Stimulated activated CD4-positive, alpha-beta T cell treated with anti-CD3 and anti-CD28 coated beads, TNF-alpha, amount 100 ng/mL, for 48 hours (primary cell): ENCODE measurements around the gene MORF4L2.

Experiments used
- DNase-seq, 3 donors: peaks; one replicate each; pipeline ENCODE4 v3.0.0-alpha.2; 2020; ENCODE audit warnings: low read depth in 3 of 3

MORF4L2 gene

GRCh38 chrX:103635436-103635835 is 51.1 kb downstream of the MORF4L2 start:
- no peak for DNase-seq

- DNase-seq, result no peak
Measured at GRCh38 chrX:103631145-103631544, 55.4 kb downstream of the MORF4L2 start.

- no peak for DNase-seq
Measured at GRCh38 chrX:103630171-103630511, 56.4 kb downstream of the MORF4L2 start.

GRCh38 chrX:103629318-103630170 is 57.0 kb downstream of the MORF4L2 start:
- peak in 1 of 3 donors; percentile 14 for DNase-seq

GRCh38 chrX:103628386-103629317 is 57.8 kb downstream of the MORF4L2 start, which contains the start of gene TCEAL1:
TSS of gene TCEAL1 (plus strand) at chrX:103628975. CDS start at chrX:103629917, 942 bp downstream.
- DNase-seq, result peak in 1 of 3 donors; percentile 22

GRCh38 chrX:103626855-103627254 is 59.6 kb downstream of the MORF4L2 start:
- DNase-seq, result no peak
